Tibial nerve (tissue), 4 donors: ENCODE data around the gene DNPH1. TPM values are rescaled to one million over a fixed set of nuclear protein-coding genes. Genes with fewer than 3 reads are reported as not detected.
A peak's percentile ranks its signal among the peaks of the same experiment; 100 is the strongest.

Source experiments
- DNase-seq, 2 donors: peaks; one replicate each; pipeline ENCODE4 v3.0.0-alpha.2; 2019; ENCODE audit warnings: low spot score in 2 of 2
- H3K27ac ChIP-seq, 4 donors: fragments of 200-600 bp; sonication (generic) in 3 of 4; one replicate each; pipeline ENCODE4 v1.5.1; 2017 to 2019; ENCODE audit warnings: mild to moderate bottlenecking in 1 of 4
- H3K27me3 ChIP-seq, 2 donors: fragments of 200-600 bp; sonication (generic) in 1 of 2; one replicate each; pipeline versions ENCODE4 v1.5.1 to v1.6.0; 2017 to 2019
- H3K36me3 ChIP-seq, 3 donors: fragments of 200-600 bp; sonication (generic); one replicate each; pipeline ENCODE4 v1.5.1; 2018 to 2019
- H3K4me1 ChIP-seq, 4 donors: fragments of 200-600 bp; sonication (generic) in 3 of 4; one replicate each; pipeline ENCODE4 v1.5.1; 2017 to 2019
- H3K4me3 ChIP-seq, 4 donors: fragments of 200-600 bp; sonication (generic) in 3 of 4; one replicate each; pipeline ENCODE4 v1.5.1; 2017 to 2019; ENCODE audit warnings: mild to moderate bottlenecking in 1 of 4, moderate library complexity in 1 of 4
- H3K9me3 ChIP-seq, 4 donors: fragments of 200-600 bp; sonication (generic) in 3 of 4; one replicate each; pipeline ENCODE4 v1.5.1; 2017 to 2019
- EP300 ChIP-seq, 2 donors: sonication (generic); formaldehyde crosslinking; IDR thresholded peaks; one replicate each; pipeline ENCODE4 v1.6.1; 2017; ENCODE audit warnings: antibody characterized with exemption in 2 of 2, mild to moderate bottlenecking in 1 of 2
- POLR2A ChIP-seq, 2 donors: fragments of 450-650 bp; IDR thresholded peaks; one replicate each; pipeline ENCODE4 v1.6.1; 2017; ENCODE audit warnings: antibody characterized with exemption in 2 of 2, mild to moderate bottlenecking in 2 of 2, moderate library complexity in 2 of 2
- WGBS, 2 donors: methylation state at CpG; one replicate each; pipeline ENCODE4 v1.1.5; 2018; 5-methylcytosine and 5-hydroxymethylcytosine counted together
- total RNA-seq, 4 donors: library from RNA; depleted of rRNA; stranded (reverse); fragments of >200 nt; gene quantifications; one replicate each; pipeline ENCODE4 v1.1.0, GENCODE V29; 2016
- TF ChIP-seq, protein P1 (sequence below), 5 experiments: fragments of 200-600 bp in 3 of 5; fragments of 450-650 bp in 2 of 5; sonication (generic) in 3 of 5; IDR thresholded peaks; one replicate each; pipeline ENCODE4 v1.5.1; 2016 to 2019; ENCODE audit warnings: antibody characterized with exemption in 5 of 5, mild to moderate bottlenecking in 3 of 5, moderate library complexity in 2 of 5

Gene DNPH1
- total RNA-seq, 4 donors from 2014 or later, result 61.8 to 114 (median 101) TPM

DNA sequence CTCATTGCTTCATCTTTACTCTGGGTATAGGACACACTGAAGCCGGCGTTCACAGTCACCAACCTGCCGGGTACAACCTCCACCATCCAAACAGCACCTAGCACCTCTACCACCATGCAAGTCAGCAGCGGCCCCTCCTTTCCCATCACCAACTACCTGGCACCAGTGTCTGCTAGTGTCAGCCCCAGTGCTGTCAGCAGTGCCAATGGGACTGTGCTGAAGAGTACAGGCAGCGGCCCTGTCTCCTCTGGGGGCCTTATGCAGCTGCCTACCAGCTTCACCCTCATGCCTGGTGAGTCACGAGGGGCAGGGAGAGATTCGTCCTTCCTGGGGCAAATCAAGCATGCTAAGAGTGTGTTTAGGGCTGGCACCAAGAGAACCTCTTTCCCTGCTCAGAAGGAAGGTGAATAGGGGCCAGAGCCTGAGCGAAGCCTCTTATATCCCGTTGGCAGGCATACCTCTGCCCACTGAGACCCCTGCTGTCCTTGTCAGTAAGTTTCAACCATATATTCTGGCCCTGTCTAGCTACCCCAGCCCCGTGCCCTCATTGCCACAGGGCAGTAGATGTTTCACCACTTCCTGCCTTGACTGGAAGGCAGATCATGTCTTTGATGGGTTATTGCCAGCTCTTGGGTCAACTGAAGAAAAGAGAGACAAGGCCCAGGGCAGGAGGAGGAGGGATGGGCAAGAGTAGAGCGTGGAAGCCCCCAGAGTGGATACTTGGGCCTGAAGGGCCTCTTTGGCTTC, 53.4 kb downstream of the DNPH1 start:
- Histone ChIP-seq H3K27me3 (no peaks in the 10 kb centered on the region), H3K4me3 (no peak overlapping the region), H3K36me3 (peaks cover 3 to 47% (median 16%) of the 10 kb centered on the region in 3 donors), H3K4me1 (peaks cover 0 to 37% (median 26%) of the 10 kb centered on the region in 4 donors), H3K27ac (peak overlapping the region in 2 of 4 donors; percentile 96 to 100), H3K9me3 (no peaks in the 10 kb centered on the region)
- TF ChIP-seq POLR2A (IDR thresholded peaks at IDR 0.05) (no peak), EP300 (IDR thresholded peaks at IDR 0.05) (no peak)
- TF ChIP-seq, protein P1, sequence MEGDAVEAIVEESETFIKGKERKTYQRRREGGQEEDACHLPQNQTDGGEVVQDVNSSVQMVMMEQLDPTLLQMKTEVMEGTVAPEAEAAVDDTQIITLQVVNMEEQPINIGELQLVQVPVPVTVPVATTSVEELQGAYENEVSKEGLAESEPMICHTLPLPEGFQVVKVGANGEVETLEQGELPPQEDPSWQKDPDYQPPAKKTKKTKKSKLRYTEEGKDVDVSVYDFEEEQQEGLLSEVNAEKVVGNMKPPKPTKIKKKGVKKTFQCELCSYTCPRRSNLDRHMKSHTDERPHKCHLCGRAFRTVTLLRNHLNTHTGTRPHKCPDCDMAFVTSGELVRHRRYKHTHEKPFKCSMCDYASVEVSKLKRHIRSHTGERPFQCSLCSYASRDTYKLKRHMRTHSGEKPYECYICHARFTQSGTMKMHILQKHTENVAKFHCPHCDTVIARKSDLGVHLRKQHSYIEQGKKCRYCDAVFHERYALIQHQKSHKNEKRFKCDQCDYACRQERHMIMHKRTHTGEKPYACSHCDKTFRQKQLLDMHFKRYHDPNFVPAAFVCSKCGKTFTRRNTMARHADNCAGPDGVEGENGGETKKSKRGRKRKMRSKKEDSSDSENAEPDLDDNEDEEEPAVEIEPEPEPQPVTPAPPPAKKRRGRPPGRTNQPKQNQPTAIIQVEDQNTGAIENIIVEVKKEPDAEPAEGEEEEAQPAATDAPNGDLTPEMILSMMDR (IDR thresholded peaks at IDR 0.05), result no peak
- DNase-seq, result no peak
- WGBS, 2 donors, result 87 to 88% methylated on average over 11 of the region's 11 CpGs

Other genes starting within 250 kb of the DNPH1 start
- 10 to 100 TPM; 25.8 to 54.6 (median 48.3) TPM for gene PPP2R5D, start 244.9 kb downstream of the DNPH1 start, total RNA-seq
- gene MEA1, start 215.5 kb downstream of the DNPH1 start, total RNA-seq, result 10 to 100 TPM; 41.8 to 91.6 (median 67.4) TPM
- gene KLHDC3, start 215.2 kb downstream of the DNPH1 start, total RNA-seq, result 10 to 100 TPM; 74.1 to 98.3 (median 86.5) TPM
- gene RRP36, start 207.9 kb downstream of the DNPH1 start, total RNA-seq, result 10 to 100 TPM; 39.1 to 96.3 (median 52.8) TPM
- 10 to 100 TPM; 16.3 to 21.0 (median 17.9) TPM for gene CUL7, start 175.6 kb downstream of the DNPH1 start, total RNA-seq
- 10 to 100 TPM in 2 of 4 donors, 1 to 10 TPM in 2; 8.4 to 17.3 (median 11.6) TPM for gene MRPL2, start 170.0 kb downstream of the DNPH1 start, total RNA-seq
- gene KLC4, start 169.8 kb downstream of the DNPH1 start, total RNA-seq, result 10 to 100 TPM; 21.6 to 32.9 (median 23.8) TPM
- 1 to 10 TPM; 1.5 to 5.5 (median 3.9) TPM for gene PTK7, start 153.2 kb downstream of the DNPH1 start, total RNA-seq
- gene SRF, start 58.2 kb downstream of the DNPH1 start, total RNA-seq, result 10 to 100 TPM; 28.4 to 49.8 (median 35.3) TPM
- gene CUL9, start 47.3 kb downstream of the DNPH1 start, total RNA-seq, result 10 to 100 TPM; 47.9 to 76.2 (median 49.3) TPM
- not detected for gene TTBK1, start 14.0 kb upstream of the DNPH1 start, total RNA-seq
- not detected for gene SLC22A7, start 68.8 kb upstream of the DNPH1 start, total RNA-seq
- gene CRIP3, start 79.3 kb upstream of the DNPH1 start, total RNA-seq, result 10 to 100 TPM in 1 of 4 donors, 1 to 10 TPM in 2, not detected in 1; 5.2 to 12.7 (median 6.1) TPM
- gene ZNF318, start 140.2 kb upstream of the DNPH1 start, total RNA-seq, result 10 to 100 TPM; 18.4 to 26.4 (median 22.9) TPM
- 10 to 100 TPM; 14.9 to 35.9 (median 27.1) TPM for gene ABCC10, start 198.1 kb upstream of the DNPH1 start, total RNA-seq
- gene DLK2, start 226.1 kb upstream of the DNPH1 start, total RNA-seq, result 1 to 10 TPM in 2 of 4 donors, not detected in 2; 1.0 to 3.5 TPM
- gene TJAP1, start 248.1 kb upstream of the DNPH1 start, total RNA-seq, result 10 to 100 TPM; 30.2 to 43.8 (median 32.3) TPM